AG10803 (cell line): ENCODE data around the gene DNAJC4.

ENCODE experiments used
- DNase-seq: peaks from one replicate; pipeline ENCODE4 v3.0.0; 2010; ENCODE audit warnings: low read depth
- H3K4me3 ChIP-seq: 2 replicates; pipeline ENCODE4 v1.5.1; 2011; ENCODE audit warnings: mild to moderate bottlenecking, low read length, control low read depth
- CTCF ChIP-seq: conservative IDR thresholded peaks from 2 replicates; pipeline ENCODE4 v1.5.1; 2011; ENCODE audit warnings: mild to moderate bottlenecking, low read length, control low read depth, inconsistent platforms

The DNAJC4 gene

GRCh38 chr11:64225608-64226506, 4.5 kb upstream of the DNAJC4 start, which contains the start of the genes NUDT22 and TRPT1:
TSS of gene NUDT22 (plus strand) at chr11:64226274. CDS start at chr11:64226653, 379 bp downstream.
TSS of gene TRPT1 (minus strand) at chr11:64226186. CDS start at chr11:64225860, 326 bp downstream.
- peak; percentile 28 for TF ChIP-seq CTCF
- H3K4me3 ChIP-seq = peak within 1 kb of the TSS; percentile 89
- DNase-seq = peak; percentile 65

- TF ChIP-seq CTCF = no peak
- no peak for DNase-seq
- peak overlapping the region; percentile 89 for H3K4me3 ChIP-seq
These were observed 3.8 kb upstream of the DNAJC4 start for GRCh38 chr11:64226507-64227051.

DNA sequence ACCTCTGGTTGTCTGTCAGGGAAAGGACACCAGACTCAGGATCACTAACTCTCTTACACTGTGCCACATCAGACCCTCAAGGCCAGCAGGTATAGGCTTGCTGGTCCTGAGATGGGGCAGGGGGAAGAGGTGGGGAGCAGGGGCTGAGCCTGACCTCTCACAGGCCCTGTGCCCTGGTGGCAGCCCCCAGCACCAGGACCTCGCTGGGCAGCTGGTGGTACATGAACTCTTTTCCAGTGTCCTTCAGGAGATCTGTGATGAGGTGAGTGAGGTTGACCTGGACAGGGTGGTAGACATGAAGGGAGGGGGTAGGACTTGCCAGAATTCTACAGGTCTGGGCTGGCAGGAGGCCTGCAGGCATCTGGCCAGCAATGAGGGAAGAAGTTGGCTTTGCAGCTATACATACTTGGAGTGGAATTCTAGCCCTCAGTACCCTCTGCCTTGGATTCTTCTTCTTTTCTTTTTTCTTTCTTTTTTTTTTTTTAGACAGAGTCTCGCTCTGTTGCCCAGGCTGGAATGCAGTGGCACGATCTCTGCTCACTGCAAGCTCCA, 2.9 kb upstream of the DNAJC4 start:
- TF ChIP-seq CTCF = no peak
- DNase-seq = no peak
- H3K4me3 ChIP-seq = peak overlapping the region; percentile 89

GRCh38 chr11:64229090-64229743, 1.1 kb upstream of the DNAJC4 start:
- no peak for DNase-seq
- no peak for TF ChIP-seq CTCF
- no peak overlapping the region for H3K4me3 ChIP-seq

- no peak for TF ChIP-seq CTCF
- H3K4me3 ChIP-seq = peak overlapping the region; percentile 81
- no peak for DNase-seq
These were observed 591 bp upstream of the DNAJC4 start for GRCh38 chr11:64229744-64230170.

DNA sequence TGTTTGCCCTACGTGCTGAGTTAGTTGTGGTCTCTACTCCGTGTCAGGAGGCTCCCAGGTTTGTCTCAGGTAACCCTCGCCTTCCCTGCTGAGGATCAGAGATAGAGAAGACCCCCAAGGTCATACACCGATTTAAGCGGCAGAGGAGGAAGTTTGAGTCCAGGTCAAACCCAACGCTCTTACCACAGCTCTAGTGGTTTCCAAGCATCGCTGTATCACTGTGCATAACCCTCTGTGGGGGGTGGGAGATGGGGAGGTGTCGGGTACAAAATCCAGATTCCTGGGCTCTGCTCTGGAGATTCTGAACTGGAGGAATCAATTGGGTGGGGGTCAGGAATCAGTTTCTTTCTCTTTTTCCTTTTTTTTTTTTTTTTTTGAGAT, 627 bp downstream of the DNAJC4 start:
- DNase-seq = no peak
- no peak for TF ChIP-seq CTCF
- peak overlapping the region; percentile 81 for H3K4me3 ChIP-seq
